ENCODE data around the gene TTYH1. TPM values are rescaled to one million over a fixed set of nuclear protein-coding genes. Genes with fewer than 3 reads are reported as not detected.

Gene TTYH1
- not detected in 2 replicates for total RNA-seq

GRCh38 chr19:54415208-54415900, at the start of gene TTYH1:
Gene TTYH1 (plus strand): TSS chr19:54415464. CDS start chr19:54415553, 89 bp downstream.

GRCh38 chr19:54448774-54449700, 33.8 kb downstream of the TTYH1 start, which contains the start of gene LENG8:
Gene LENG8 (plus strand): TSS chr19:54449199. CDS start chr19:54451345, 2,146 bp downstream.

GRCh38 chr19:54463531-54464043, 48.3 kb downstream of the TTYH1 start, which contains the start of gene LENG9:
Gene LENG9 (minus strand): TSS chr19:54463778. CDS start chr19:54463526, 252 bp downstream.

GRCh38 chr19:54473071-54473891, 58.0 kb downstream of the TTYH1 start, which contains the start of gene CDC42EP5:
Gene CDC42EP5 (minus strand): TSS chr19:54473296. CDS start chr19:54465547, 7,749 bp downstream.

Other genes starting within 250 kb of the TTYH1 start
- gene TMC4, start 242.3 kb upstream of the TTYH1 start, total RNA-seq: 4.1 TPM in 1 of 2 replicates, not detected in the other
- gene MBOAT7, start 225.9 kb upstream of the TTYH1 start, total RNA-seq: 140 and 150 TPM in 2 replicates
- 106 and 125 TPM in 2 replicates for gene TSEN34, start 224.2 kb upstream of the TTYH1 start, total RNA-seq
- 1,803 and 1,860 TPM in 2 replicates for gene RPS9, start 214.6 kb upstream of the TTYH1 start, total RNA-seq
- gene LILRB3, start 192.5 kb upstream of the TTYH1 start, total RNA-seq: 1.1 TPM in 1 of 2 replicates, not detected in the other
- gene LILRA6, start 172.7 kb upstream of the TTYH1 start, total RNA-seq: not detected in 2 replicates
- gene LILRB5, start 158.2 kb upstream of the TTYH1 start, total RNA-seq: not detected in 2 replicates
- gene LILRB2, start 134.4 kb upstream of the TTYH1 start, total RNA-seq: not detected in 2 replicates
- gene LILRA5, start 102.3 kb upstream of the TTYH1 start, total RNA-seq: not detected in 2 replicates
- gene LILRA4, start 76.3 kb upstream of the TTYH1 start, total RNA-seq: not detected in 2 replicates
- not detected in 2 replicates for gene LAIR1, start 50.5 kb upstream of the TTYH1 start, total RNA-seq
- gene LENG8, start 33.7 kb downstream of the TTYH1 start, total RNA-seq: 37.6 and 56.8 TPM in 2 replicates
- 1.8 and 8.7 TPM in 2 replicates for gene LENG9, start 48.3 kb downstream of the TTYH1 start, total RNA-seq
- 2.4 and 11.5 TPM in 2 replicates for gene CDC42EP5, start 57.8 kb downstream of the TTYH1 start, total RNA-seq
- gene LAIR2, start 87.4 kb downstream of the TTYH1 start, total RNA-seq: not detected in 2 replicates
- not detected in 2 replicates for gene LILRA2, start 158.3 kb downstream of the TTYH1 start, total RNA-seq
- not detected in 2 replicates for gene LILRA1, start 178.2 kb downstream of the TTYH1 start, total RNA-seq
- not detected in 2 replicates for gene LILRB1, start 215.0 kb downstream of the TTYH1 start, total RNA-seq
- gene LILRB4, start 247.5 kb downstream of the TTYH1 start, total RNA-seq: not detected in 2 replicates

Data from mesangial cell (primary cell).